GM19397 (cell line): ENCODE results near the gene KIAA1958.
"Not testable (repeated sequence)": the region's sequence is repeated elsewhere in the genome, so short reads cannot be mapped to it uniquely, and the experiment has no call there.

Experiments
- ATAC-seq: cut with Tn5 transposase; IDR thresholded peaks from one replicate; pipeline ENCODE4 v1.9.1; 2021; ENCODE audit warnings: mild to moderate bottlenecking, moderate library complexity; ENCODE audit not compliant: unreplicated experiment

KIAA1958 gene

GRCh38 chr9:112489039-112489546 lies 2.5 kb downstream of the KIAA1958 start:
- ATAC-seq, result no peak

- ATAC-seq, result no peak
Measured at GRCh38 chr9:112489876-112490666, 3.4 kb downstream of the KIAA1958 start.

- ATAC-seq, result no peak
Measured at GRCh38 chr9:112493393-112494137, 6.9 kb downstream of the KIAA1958 start.

GRCh38 chr9:112494153-112494552 lies 7.5 kb downstream of the KIAA1958 start:
- no peak for ATAC-seq

GRCh38 chr9:112495614-112496013 lies 9.0 kb downstream of the KIAA1958 start:
- no peak for ATAC-seq

GRCh38 chr9:112496074-112496722 lies 9.6 kb downstream of the KIAA1958 start:
- ATAC-seq, result no peak

GRCh38 chr9:112500842-112501241 lies 14.2 kb downstream of the KIAA1958 start:
- no peak for ATAC-seq

- no peak for ATAC-seq
Measured at GRCh38 chr9:112501287-112501686, 14.7 kb downstream of the KIAA1958 start.

GRCh38 chr9:112502175-112502946 lies 15.7 kb downstream of the KIAA1958 start:
- no peak for ATAC-seq

- no peak for ATAC-seq
Measured at GRCh38 chr9:112503170-112503569, 16.5 kb downstream of the KIAA1958 start.

GRCh38 chr9:112505086-112505485 lies 18.5 kb downstream of the KIAA1958 start:
- ATAC-seq, result no peak

- ATAC-seq, result no peak
Measured at GRCh38 chr9:112505607-112506006, 19.0 kb downstream of the KIAA1958 start.

- ATAC-seq, result no peak
Measured at GRCh38 chr9:112506571-112506970, 19.9 kb downstream of the KIAA1958 start.

GRCh38 chr9:112507001-112507680 lies 20.5 kb downstream of the KIAA1958 start:
- ATAC-seq, result no peak

- no peak for ATAC-seq
Measured at GRCh38 chr9:112508377-112508776, 21.8 kb downstream of the KIAA1958 start.

GRCh38 chr9:112512377-112512776 lies 25.8 kb downstream of the KIAA1958 start:
- not testable (repeated sequence) for ATAC-seq

GRCh38 chr9:112516769-112517168 lies 30.1 kb downstream of the KIAA1958 start:
- no peak for ATAC-seq

GRCh38 chr9:112520069-112520468 lies 33.4 kb downstream of the KIAA1958 start:
- ATAC-seq, result no peak

GRCh38 chr9:112520656-112521055 lies 34.0 kb downstream of the KIAA1958 start:
- no peak for ATAC-seq

- no peak for ATAC-seq
Measured at GRCh38 chr9:112526973-112527372, 40.3 kb downstream of the KIAA1958 start.
